Keratinocyte (primary cell): ENCODE measurements around the gene NTNG1.

Experiments used
- EZH2 ChIP-seq: IDR thresholded peaks from one replicate; pipeline ENCODE4 v1.6.1; 2012; ENCODE audit warnings: inconsistent platforms, mild to moderate bottlenecking, low read length, moderate library complexity
- TF ChIP-seq, protein P1 (sequence below), 3 experiments: IDR thresholded peaks in 1 of 3; conservative IDR thresholded peaks in 1 of 3; optimal IDR thresholded peaks in 1 of 3; 2 replicates in 2 of 3; 3 replicates in 1 of 3; pipeline versions ENCODE3 to v1.5.1; 2011; ENCODE audit warnings: low read length in 3 of 3, mild to moderate bottlenecking in 3 of 3, moderate library complexity in 2 of 3, control low read depth in 1 of 3, inconsistent platforms in 1 of 3; ENCODE audit not compliant: insufficient read depth in 2 of 3; ENCODE audit errors: extremely low read depth in 1 of 3

DNA sequence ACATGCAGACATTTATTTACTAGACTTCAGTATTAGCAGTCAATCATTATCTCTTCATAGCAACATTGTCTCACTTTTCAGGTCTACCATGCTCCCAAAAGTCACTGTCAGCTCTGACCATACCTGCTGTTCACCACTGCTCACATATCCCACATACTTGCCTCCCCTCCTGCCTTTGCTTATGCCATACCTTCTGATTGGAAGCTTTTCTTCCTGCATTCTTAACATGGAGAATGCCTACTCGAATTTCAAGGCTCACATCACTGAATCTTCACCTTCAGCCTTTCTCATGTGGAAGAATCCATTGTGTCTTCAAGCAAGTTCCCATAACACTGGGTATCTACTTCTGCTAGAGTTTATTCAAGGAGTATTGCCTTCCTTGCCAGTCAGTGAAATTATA, 135.4 kb downstream of the NTNG1 start:
- TF ChIP-seq, protein P1, sequence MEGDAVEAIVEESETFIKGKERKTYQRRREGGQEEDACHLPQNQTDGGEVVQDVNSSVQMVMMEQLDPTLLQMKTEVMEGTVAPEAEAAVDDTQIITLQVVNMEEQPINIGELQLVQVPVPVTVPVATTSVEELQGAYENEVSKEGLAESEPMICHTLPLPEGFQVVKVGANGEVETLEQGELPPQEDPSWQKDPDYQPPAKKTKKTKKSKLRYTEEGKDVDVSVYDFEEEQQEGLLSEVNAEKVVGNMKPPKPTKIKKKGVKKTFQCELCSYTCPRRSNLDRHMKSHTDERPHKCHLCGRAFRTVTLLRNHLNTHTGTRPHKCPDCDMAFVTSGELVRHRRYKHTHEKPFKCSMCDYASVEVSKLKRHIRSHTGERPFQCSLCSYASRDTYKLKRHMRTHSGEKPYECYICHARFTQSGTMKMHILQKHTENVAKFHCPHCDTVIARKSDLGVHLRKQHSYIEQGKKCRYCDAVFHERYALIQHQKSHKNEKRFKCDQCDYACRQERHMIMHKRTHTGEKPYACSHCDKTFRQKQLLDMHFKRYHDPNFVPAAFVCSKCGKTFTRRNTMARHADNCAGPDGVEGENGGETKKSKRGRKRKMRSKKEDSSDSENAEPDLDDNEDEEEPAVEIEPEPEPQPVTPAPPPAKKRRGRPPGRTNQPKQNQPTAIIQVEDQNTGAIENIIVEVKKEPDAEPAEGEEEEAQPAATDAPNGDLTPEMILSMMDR (optimal IDR thresholded peaks at IDR 0.05 in 1 of 3, IDR thresholded peaks at IDR 0.05 in 1 of 3, conservative IDR thresholded peaks at IDR 0.05 in 1 of 3; ENCODE audit: extremely low read depth in 1 of 3, insufficient read depth in 2 of 3, low read length in 3 of 3): no peak
- no peak for TF ChIP-seq EZH2
